K562 (cell line): Measurements from ENCODE around the gene TAGLN3. TPM values are rescaled to one million over a fixed set of nuclear protein-coding genes. Genes with fewer than 3 reads are reported as not detected.

Experiments used
- ATAC-seq: fragments of 200-7000 bp; cut with Tn5 transposase; 3 replicates; pipeline ENCODE4 v1.9.1; 2020; ENCODE audit warnings: moderate library complexity
- BruUV-seq: library from RNA; stranded (reverse); fragments of 400-500 nt; replicated peaks from 2 replicates; lab custom pipeline; 2021; lab: Mats Ljungman, UMichigan
- CTCF ChIA-PET: fragments of 300-600 bp; formaldehyde crosslinking; extraction: SDS; loops from one replicate; lab custom pipeline; 2021; ENCODE audit warnings: low intra/inter-chr PET ratio; lab: Yijun Ruan, JAX
- POLR2A ChIA-PET: fragments of 300-600, 350-650 bp; sonication (Branson Sonifier 250); formaldehyde crosslinking; extraction: SDS; loops from one replicate; lab custom pipeline; 2021; ENCODE audit warnings: antibody characterized with exemption, inconsistent platforms; lab: Yijun Ruan, JAX
- DNase-seq, 4 experiments: peaks; one replicate each; pipeline versions ENCODE4 v3.0.0 to v3.0.0-alpha.2; 2011 to 2018; ENCODE audit warnings: low spot score in 3 of 4, mixed read lengths in 3 of 4; ENCODE audit errors: extremely low read depth in 1 of 4
- FAIRE-seq: peaks from 2 replicates; lab custom pipeline; 2011; peaks lifted over from hg19 to GRCh38; lab: Jason Lieb, UNC
- H2AFZ ChIP-seq: 2 replicates; pipeline ENCODE4 v1.6.0; 2011; ENCODE audit warnings: low read depth, low read length, control low read depth, inconsistent platforms
- H3K27ac ChIP-seq: fragments of 200-600 bp; 3 replicates; pipeline ENCODE4 v1.8.0; 2011; ENCODE audit warnings: low read depth, mild to moderate bottlenecking, control low read depth, inconsistent platforms, low read length, moderate library complexity, mixed read lengths; ENCODE audit errors: extremely low read depth
- H3K27me3 ChIP-seq, 2 experiments: fragments of 300-600 bp in 1 of 2; 2 replicates in 1 of 2; 3 replicates in 1 of 2; pipeline versions ENCODE4 v1.6.0 to v1.8.0; 2011; ENCODE audit warnings: inconsistent platforms in 2 of 2, low read length in 2 of 2, mild to moderate bottlenecking in 1 of 2, mixed read lengths in 1 of 2, moderate library complexity in 1 of 2; ENCODE audit not compliant: control insufficient read depth in 2 of 2, insufficient read depth in 2 of 2
- H3K36me3 ChIP-seq: fragments of 300-600 bp; 3 replicates; pipeline ENCODE4 v1.8.0; 2011; ENCODE audit warnings: mild to moderate bottlenecking, low read length, inconsistent platforms; ENCODE audit not compliant: control insufficient read depth, insufficient read depth
- H3K4me1 ChIP-seq, 2 experiments: fragments of 200-600 bp in 1 of 2; replicated peaks in 1 of 2; 2 replicates in 1 of 2; 3 replicates in 1 of 2; pipeline versions ENCODE4 v1.5.1 to v1.8.0; 2011; ENCODE audit warnings: inconsistent platforms in 2 of 2, low read length in 2 of 2, mild to moderate bottlenecking in 1 of 2, mixed read lengths in 1 of 2, moderate library complexity in 1 of 2; ENCODE audit not compliant: control insufficient read depth in 2 of 2, insufficient read depth in 2 of 2
- H3K4me2 ChIP-seq: 2 replicates; pipeline ENCODE4 v1.6.1; 2011; ENCODE audit warnings: low read length, control low read depth, inconsistent platforms, mixed read lengths; ENCODE audit not compliant: insufficient read depth
- H3K4me3 ChIP-seq: fragments of 200-600 bp; sonication (generic), shearing (Covaris generic); 2 replicates; pipeline ENCODE4 v1.5.1; 2016; ENCODE audit warnings: control low read depth, inconsistent platforms
- H3K79me2 ChIP-seq: fragments of 200-600 bp; 3 replicates; pipeline ENCODE4 v1.8.0; 2011; ENCODE audit warnings: low read length, inconsistent platforms; ENCODE audit not compliant: control insufficient read depth, insufficient read depth
- H3K9ac ChIP-seq, 2 experiments: 2 replicates each; pipeline versions ENCODE4 v1.6.0 to v1.6.1; 2011; ENCODE audit warnings: low read depth in 2 of 2, low read length in 2 of 2, control low read depth in 1 of 2, inconsistent platforms in 1 of 2, mild to moderate bottlenecking in 1 of 2, mixed read lengths in 1 of 2; ENCODE audit not compliant: insufficient read depth in 1 of 2
- H3K9me1 ChIP-seq: one replicate; pipeline ENCODE4 v1.6.0; 2011; ENCODE audit warnings: inconsistent platforms, mild to moderate bottlenecking, low read length, moderate library complexity; ENCODE audit not compliant: control insufficient read depth, insufficient read depth
- H3K9me3 ChIP-seq: replicated peaks from 2 replicates; pipeline ENCODE4 v1.5.1; 2011; ENCODE audit warnings: low read depth, low read length, inconsistent platforms; ENCODE audit not compliant: control insufficient read depth, insufficient read depth
- H4K20me1 ChIP-seq: replicated peaks from 2 replicates; pipeline ENCODE4 v1.6.1; 2011; ENCODE audit warnings: low read length, inconsistent platforms, mixed read lengths; ENCODE audit not compliant: control insufficient read depth, insufficient read depth
- BCOR ChIP-seq: fragments of 450-650 bp; IDR thresholded peaks from 2 replicates; pipeline ENCODE4 v1.6.1; 2016
- BRD4 ChIP-seq: fragments of 200-600 bp; sonication (generic); IDR thresholded peaks from 2 replicates; pipeline ENCODE4 v1.6.1; 2017; ENCODE audit warnings: inconsistent platforms
- JUN ChIP-seq, 2 experiments: sonication (generic) in 1 of 2; formaldehyde crosslinking in 1 of 2; IDR thresholded peaks; 2 replicates each; pipeline versions ENCODE4 v1.6.1 to v1.8.0; 2012 to 2022; ENCODE audit warnings: borderline replicate concordance in 2 of 2, mild to moderate bottlenecking in 2 of 2, improper control_type of control experiment in 1 of 2, low read depth in 1 of 2, low read length in 1 of 2, missing genetic modification reagents in 1 of 2
- KDM1A ChIP-seq, 2 experiments: fragments of 450-650 bp; IDR thresholded peaks; 2 replicates each; pipeline ENCODE4 v1.6.1; 2016; ENCODE audit warnings: mild to moderate bottlenecking in 2 of 2
- MCM7 ChIP-seq, 2 experiments: fragments of 450-650 bp; IDR thresholded peaks; 2 replicates each; pipeline ENCODE4 v1.6.1; 2016 to 2018
- NEUROD1 ChIP-seq: fragments of 150-350 bp; IDR thresholded peaks from 2 replicates; pipeline ENCODE4 v1.6.1; 2014; ENCODE audit warnings: borderline replicate concordance, low read length, low read depth; ENCODE audit not compliant: partially characterized antibody
- NR2C2 ChIP-seq, 2 experiments: fragments of 200-800 bp in 1 of 2; sonication (Bioruptor generic) in 1 of 2; sonication (generic) in 1 of 2; formaldehyde crosslinking in 1 of 2; IDR thresholded peaks; 2 replicates each; pipeline versions ENCODE4 v1.6.1 to v1.8.0; 2016 to 2022; ENCODE audit warnings: mild to moderate bottlenecking in 1 of 2, missing compliant biosample characterization in 1 of 2, missing genetic modification characterization in 1 of 2, missing genetic modification reagents in 1 of 2
- RFX7 ChIP-seq: fragments of 250-450 bp; sonication (Bioruptor Pico); IDR thresholded peaks from 2 replicates; pipeline ENCODE4 v1.5.1; 2021; ENCODE audit warnings: mild to moderate bottlenecking
- SNRNP70 ChIP-seq: fragments of 200-400 bp; formaldehyde crosslinking; optimal IDR thresholded peaks from 2 replicates; pipeline ENCODE3; 2017; ENCODE audit warnings: low read depth, low read length
- SP1 ChIP-seq: sonication (generic); formaldehyde crosslinking; IDR thresholded peaks from 2 replicates; pipeline ENCODE4 v1.8.1; 2022; ENCODE audit warnings: mild to moderate bottlenecking, missing genetic modification reagents
- SUPT5H ChIP-seq: fragments of 450-650 bp; IDR thresholded peaks from 2 replicates; pipeline ENCODE4 v1.6.1; 2016
- TEAD2 ChIP-seq: fragments of 450-650 bp; IDR thresholded peaks from 2 replicates; pipeline ENCODE4 v1.6.1; 2016; ENCODE audit warnings: missing genetic modification characterization, control low read depth, missing compliant biosample characterization
- ZNF232 ChIP-seq: sonication (generic); formaldehyde crosslinking; IDR thresholded peaks from 2 replicates; pipeline ENCODE4 v1.8.0; 2022; ENCODE audit warnings: mild to moderate bottlenecking, missing genetic modification reagents
- ZNF24 ChIP-seq: fragments of 450-650 bp; IDR thresholded peaks from 2 replicates; pipeline ENCODE4 v1.6.1; 2016
- ZNF444 ChIP-seq: fragments of 250-450 bp; sonication (Bioruptor Pico); IDR thresholded peaks from 2 replicates; pipeline ENCODE4 v1.4.0; 2020; ENCODE audit warnings: mild to moderate bottlenecking, moderate library complexity
- ZNF586 ChIP-seq: fragments of 450-650 bp; formaldehyde crosslinking; conservative IDR thresholded peaks from 2 replicates; pipeline ENCODE4 v1.4.0; 2020; ENCODE audit warnings: mild to moderate bottlenecking, moderate library complexity
- ZNF696 ChIP-seq: fragments of 250-450 bp; sonication (Bioruptor Pico); conservative IDR thresholded peaks from 2 replicates; pipeline ENCODE4 v1.4.0; 2020; ENCODE audit warnings: mild to moderate bottlenecking, moderate library complexity
- WGBS: fragments of 100-300 bp; shearing (Covaris generic); methylation state at CpG from one replicate; pipeline ENCODE4 v1.1.6; 2016; ENCODE audit warnings: low coverage, mixed read lengths; ENCODE audit not compliant: insufficient coverage; ENCODE audit errors: missing lambda C conversion rate; 5-methylcytosine and 5-hydroxymethylcytosine counted together
- in situ Hi-C: fragments of 300-500 bp; cut with MboI; formaldehyde crosslinking; loops from 4 replicates; pipeline ENCODE4 v1.15.0; 2018; ENCODE audit warnings: inconsistent platforms, mixed read lengths
- intact Hi-C: fragments of 100-400 bp; cut with micrococcal nuclease; formaldehyde crosslinking; loops from 2 replicates; pipeline ENCODE4 v1.14.2; 2022
- polyA plus RNA-seq, 8 experiments: library from polyadenylated mRNA; depleted of rRNA in 4 of 8; stranded (reverse) in 5 of 8; unstranded in 3 of 8; fragments of >200 nt; fragmentation: Nextera tagmentation in 2 of 8; fragmentation: Illumina TruSeq in 1 of 8; extraction: Ambion mirVana in 2 of 8; extraction: Trizol in 1 of 8; gene quantifications; 2 replicates each; pipeline versions ENCODE4 v1.2.1 to v1.2.3, GENCODE V29; 2011 to 2014; ENCODE audit warnings: inconsistent platforms in 1 of 8, missing spikeins in 1 of 8
- total RNA-seq, 7 experiments: library from RNA; depleted of rRNA in 6 of 7; stranded (reverse); fragments of >200 nt in 6 of 7; fragmentation: Illumina TruSeq in 2 of 7; extraction: Trizol in 2 of 7; gene quantifications; 2 replicates each; pipeline versions ENCODE4 v1.2.1 to v1.2.3, GENCODE V29; 2011 to 2021; ENCODE audit warnings: low replicate concordance in 1 of 7
- TF ChIP-seq, protein P1 (sequence below): fragments of 450-650 bp; IDR thresholded peaks from one replicate; pipeline ENCODE4 v1.6.1; 2018; ENCODE audit warnings: mild to moderate bottlenecking, moderate library complexity; ENCODE audit not compliant: partially characterized antibody

Gene TAGLN3
- total and polyA plus RNA-seq, 9 of the 15 experiments (the other 6 are each of a cell fraction or from before 2014, with no cell fraction given): 0.06 TPM; not detected in 7

DNA sequence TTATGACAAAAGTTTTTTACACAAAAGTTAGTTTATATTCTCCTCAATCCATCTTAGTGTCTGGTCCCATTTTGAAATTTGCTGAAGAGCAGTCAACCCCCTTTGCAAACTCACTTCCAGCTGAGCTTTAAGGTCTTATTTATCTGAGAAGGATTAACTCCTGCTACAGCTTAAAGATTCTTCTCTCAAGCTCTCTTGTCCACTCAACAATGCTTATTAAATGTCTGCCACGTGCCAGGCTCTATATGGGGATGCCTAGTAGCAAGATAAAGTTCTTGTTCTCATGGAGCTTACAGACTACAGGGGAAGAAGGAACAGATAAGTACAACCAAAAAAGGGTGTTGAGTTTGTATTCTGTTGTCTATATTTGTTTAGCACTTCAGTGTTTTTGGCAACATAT is 54.5 kb downstream of the TAGLN3 start:
- ATAC-seq (no peak), DNase-seq (no peak), FAIRE-seq (no peak)
- in situ Hi-C loops (no loop called here), intact Hi-C loops (no loop called here)
- no peaks in the 10 kb centered on the region for H3K9me3 ChIP-seq
- no TSS peak for BruUV-seq
- H3K9ac ChIP-seq: no peak overlapping the region
- no peaks in the 10 kb centered on the region for H4K20me1 ChIP-seq
- 7% methylated on average over 1 of the region's 1 CpG for WGBS
- no peaks in the 10 kb centered on the region; a peak in 1 of 5 replicates for H3K4me1 ChIP-seq
- H3K9me1 ChIP-seq: no peaks in the 10 kb centered on the region
- no peak overlapping the region for H3K4me3 ChIP-seq
- H3K4me2 ChIP-seq: no peak overlapping the region
- ChIA-PET POLR2A (no interaction called here), CTCF (no interaction called here)
- H3K27me3 ChIP-seq: no peaks in the 10 kb centered on the region
- H3K36me3 ChIP-seq: no peaks in the 10 kb centered on the region
- H3K79me2 ChIP-seq: no peaks in the 10 kb centered on the region
- no peak overlapping the region for H3K27ac ChIP-seq
- no peak for TF ChIP-seq ZNF586 (CRISPR knock-in tag)
- TF ChIP-seq ZNF232: no peak
- no peak for TF ChIP-seq NEUROD1
- TF ChIP-seq ZNF444 (CRISPR knock-in tag): no peak
- TF ChIP-seq SP1 (CRISPR knock-in tag): no peak
- H2AFZ ChIP-seq: no peak overlapping the region

DNA sequence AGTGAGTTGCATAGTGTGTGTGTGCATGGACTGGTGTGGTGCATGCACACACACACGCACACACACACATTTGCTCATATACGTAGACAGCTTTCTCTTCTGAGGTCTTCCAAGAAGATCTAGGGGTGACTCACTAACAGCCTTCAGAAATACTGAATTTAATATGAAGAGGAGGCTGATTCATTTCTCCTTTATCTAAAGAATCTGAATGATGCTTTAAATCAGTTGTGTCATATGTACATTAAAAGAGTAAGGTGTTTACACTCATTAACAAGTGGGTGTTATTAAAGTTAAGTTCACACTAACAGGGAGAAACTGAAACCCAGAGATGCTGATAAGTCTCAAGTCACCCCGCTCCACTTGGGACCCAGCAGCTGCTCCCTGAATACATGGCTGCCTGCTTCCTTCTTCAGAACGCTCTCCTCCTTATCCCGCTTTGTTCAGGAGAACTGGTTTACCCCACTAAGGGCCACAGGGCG is 57.8 kb downstream of the TAGLN3 start:
- POLR2A ChIA-PET: interaction anchor here (0.6 kb wide), 1 partner anchor 8 kb away, joined by 5 read pairs; no protein-coding TSS in a partner anchor
- DNase-seq (no peak), FAIRE-seq (no peak), ATAC-seq (no peak)
- Histone ChIP-seq H3K79me2 (no peaks in the 10 kb centered on the region), H3K27me3 (no peaks in the 10 kb centered on the region), H2AFZ (no peak overlapping the region), H3K4me1 (no peaks in the 10 kb centered on the region; a peak in 1 of 5 replicates), H4K20me1 (no peaks in the 10 kb centered on the region), H3K4me2 (no peak overlapping the region), H3K9ac (no peak overlapping the region), H3K9me3 (no peaks in the 10 kb centered on the region), H3K9me1 (no peaks in the 10 kb centered on the region), H3K36me3 (no peaks in the 10 kb centered on the region), H3K4me3 (no peak overlapping the region), H3K27ac (no peak overlapping the region)
- 0% methylated on average over 6 of the region's 6 CpGs for WGBS
- intact Hi-C loops (no loop called here), in situ Hi-C loops (no loop called here)
- CTCF ChIA-PET: no interaction called here
- BruUV-seq: no TSS peak
- TF ChIP-seq SUPT5H: no peak
- no peak for TF ChIP-seq BRD4
- no peak for TF ChIP-seq TEAD2 (tag)
- no peak for TF ChIP-seq BCOR
- TF ChIP-seq, protein P1, sequence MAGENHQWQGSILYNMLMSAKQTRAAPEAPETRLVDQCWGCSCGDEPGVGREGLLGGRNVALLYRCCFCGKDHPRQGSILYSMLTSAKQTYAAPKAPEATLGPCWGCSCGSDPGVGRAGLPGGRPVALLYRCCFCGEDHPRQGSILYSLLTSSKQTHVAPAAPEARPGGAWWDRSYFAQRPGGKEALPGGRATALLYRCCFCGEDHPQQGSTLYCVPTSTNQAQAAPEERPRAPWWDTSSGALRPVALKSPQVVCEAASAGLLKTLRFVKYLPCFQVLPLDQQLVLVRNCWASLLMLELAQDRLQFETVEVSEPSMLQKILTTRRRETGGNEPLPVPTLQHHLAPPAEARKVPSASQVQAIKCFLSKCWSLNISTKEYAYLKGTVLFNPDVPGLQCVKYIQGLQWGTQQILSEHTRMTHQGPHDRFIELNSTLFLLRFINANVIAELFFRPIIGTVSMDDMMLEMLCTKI: no peak
- no peak for TF ChIP-seq KDM1A (IDR thresholded peaks at IDR 0.05)
- TF ChIP-seq MCM7 (IDR thresholded peaks at IDR 0.05): no peak
- no peak for TF ChIP-seq NR2C2 (CRISPR knock-in tag; IDR thresholded peaks at IDR 0.05)
- TF ChIP-seq NR2C2 (tag; IDR thresholded peaks at IDR 0.05): no peak
- no peak for TF ChIP-seq SNRNP70
- TF ChIP-seq ZNF696 (CRISPR knock-in tag): no peak
- TF ChIP-seq RFX7 (CRISPR knock-in tag): no peak
- no peak for TF ChIP-seq JUN (IDR thresholded peaks at IDR 0.05; ENCODE audit: borderline replicate concordance, low read depth, low read length)
- TF ChIP-seq JUN (CRISPR knock-in tag; IDR thresholded peaks at IDR 0.05; ENCODE audit: borderline replicate concordance): no peak
- TF ChIP-seq ZNF24: no peak
